Stimulated activated effector memory CD8-positive, alpha-beta T cell treated with anti-CD3 and anti-CD28 coated beads, Interleukin-12 subunit alpha, Interleukin-12 subunit beta, amount 100 ng/mL, for 72 hours (primary cell): ENCODE measurements around the gene ADIPOR2.

Experiments
- ATAC-seq: fragments of 150-1000 bp; cut with Tn5 transposase; 2 replicates; pipeline ENCODE4 v1.10.0; 2021
- DNase-seq, 2 donors: peaks; one replicate each; pipeline ENCODE4 v3.0.0; 2021 to 2022; ENCODE audit warnings: low spot score in 2 of 2
- H3K27ac Mint-ChIP-seq: one replicate; pipeline ENCODE4 v1.8.0; 2022; ENCODE audit warnings: mild to moderate bottlenecking, mixed read lengths
- H3K36me3 Mint-ChIP-seq: one replicate; pipeline ENCODE4 v1.8.0; 2022; ENCODE audit warnings: mild to moderate bottlenecking, mixed read lengths
- H3K4me1 Mint-ChIP-seq: one replicate; pipeline ENCODE4 v1.8.0; 2022; ENCODE audit warnings: mixed read lengths
- H3K4me3 Mint-ChIP-seq: one replicate; pipeline ENCODE4 v1.8.0; 2022; ENCODE audit warnings: mild to moderate bottlenecking, mixed read lengths
- H3K9me3 Mint-ChIP-seq: one replicate; pipeline ENCODE4 v1.8.0; 2022; ENCODE audit warnings: mixed read lengths

Gene ADIPOR2

GRCh38 chr12:1823237-1823636 lies 132.4 kb downstream of the ADIPOR2 start:
- H3K36me3 Mint-ChIP-seq: no peaks in the 10 kb centered on the region
- H3K4me1 Mint-ChIP-seq: peaks cover 24% of the 10 kb centered on the region
- DNase-seq (no peak), ATAC-seq (no peak)
- no peaks in the 10 kb centered on the region for H3K9me3 Mint-ChIP-seq
- H3K4me3 Mint-ChIP-seq: no peak overlapping the region
- H3K27ac Mint-ChIP-seq: no peak overlapping the region

- Mint-ChIP-seq H3K4me1 (peaks cover 7% of the 10 kb centered on the region), H3K36me3 (no peaks in the 10 kb centered on the region), H3K27ac (no peak overlapping the region), H3K9me3 (no peaks in the 10 kb centered on the region), H3K4me3 (no peak overlapping the region)
- DNase-seq (no peak), ATAC-seq (no peak)
These were observed 134.7 kb downstream of the ADIPOR2 start for GRCh38 chr12:1825382-1826102.

- no peak overlapping the region for H3K4me3 Mint-ChIP-seq
- no peak for ATAC-seq
- DNase-seq: no peak
- no peaks in the 10 kb centered on the region for H3K4me1 Mint-ChIP-seq
- no peaks in the 10 kb centered on the region for H3K9me3 Mint-ChIP-seq
- no peak overlapping the region for H3K27ac Mint-ChIP-seq
- no peaks in the 10 kb centered on the region for H3K36me3 Mint-ChIP-seq
These were observed 135.5 kb downstream of the ADIPOR2 start for GRCh38 chr12:1826401-1826800.

- Mint-ChIP-seq H3K4me3 (no peak overlapping the region), H3K36me3 (no peaks in the 10 kb centered on the region), H3K4me1 (no peaks in the 10 kb centered on the region), H3K27ac (no peak overlapping the region), H3K9me3 (no peaks in the 10 kb centered on the region)
- no peak for ATAC-seq
- no peak for DNase-seq
These were observed 136.2 kb downstream of the ADIPOR2 start for GRCh38 chr12:1826867-1827705.

- Mint-ChIP-seq H3K4me3 (no peak overlapping the region), H3K4me1 (no peaks in the 10 kb centered on the region), H3K27ac (no peak overlapping the region), H3K36me3 (no peaks in the 10 kb centered on the region), H3K9me3 (no peaks in the 10 kb centered on the region)
- ATAC-seq (no peak), DNase-seq (no peak)
These were observed 137.2 kb downstream of the ADIPOR2 start for GRCh38 chr12:1827826-1828805.

- Mint-ChIP-seq H3K27ac (no peak overlapping the region), H3K4me1 (no peaks in the 10 kb centered on the region), H3K36me3 (no peaks in the 10 kb centered on the region), H3K9me3 (no peaks in the 10 kb centered on the region), H3K4me3 (no peak overlapping the region)
- no peak for ATAC-seq
- DNase-seq: no peak
These were observed 138.0 kb downstream of the ADIPOR2 start for GRCh38 chr12:1828856-1829255.

GRCh38 chr12:1829306-1829900 lies 138.5 kb downstream of the ADIPOR2 start:
- no peaks in the 10 kb centered on the region for H3K4me1 Mint-ChIP-seq
- H3K4me3 Mint-ChIP-seq: no peak overlapping the region
- H3K9me3 Mint-ChIP-seq: no peaks in the 10 kb centered on the region
- ATAC-seq (no peak), DNase-seq (no peak)
- no peak overlapping the region for H3K27ac Mint-ChIP-seq
- H3K36me3 Mint-ChIP-seq: no peaks in the 10 kb centered on the region

GRCh38 chr12:1830401-1830845 lies 139.6 kb downstream of the ADIPOR2 start:
- ATAC-seq (no peak), DNase-seq (no peak)
- H3K9me3 Mint-ChIP-seq: no peaks in the 10 kb centered on the region
- H3K4me3 Mint-ChIP-seq: no peak overlapping the region
- H3K27ac Mint-ChIP-seq: no peak overlapping the region
- H3K36me3 Mint-ChIP-seq: no peaks in the 10 kb centered on the region
- H3K4me1 Mint-ChIP-seq: no peaks in the 10 kb centered on the region

GRCh38 chr12:1830981-1831963 lies 140.4 kb downstream of the ADIPOR2 start:
- no peak for DNase-seq
- Mint-ChIP-seq H3K4me3 (no peak overlapping the region), H3K27ac (no peak overlapping the region), H3K36me3 (no peaks in the 10 kb centered on the region), H3K4me1 (no peaks in the 10 kb centered on the region), H3K9me3 (no peaks in the 10 kb centered on the region)
- no peak for ATAC-seq

GRCh38 chr12:1832801-1833595 lies 142.1 kb downstream of the ADIPOR2 start:
- no peaks in the 10 kb centered on the region for H3K4me1 Mint-ChIP-seq
- H3K4me3 Mint-ChIP-seq: no peak overlapping the region
- no peak for ATAC-seq
- H3K27ac Mint-ChIP-seq: no peak overlapping the region
- no peaks in the 10 kb centered on the region for H3K36me3 Mint-ChIP-seq
- no peak for DNase-seq
- no peaks in the 10 kb centered on the region for H3K9me3 Mint-ChIP-seq

GRCh38 chr12:1833596-1834028 lies 142.7 kb downstream of the ADIPOR2 start:
- H3K36me3 Mint-ChIP-seq: no peaks in the 10 kb centered on the region
- ATAC-seq: no peak
- no peak for DNase-seq
- H3K27ac Mint-ChIP-seq: no peak overlapping the region
- no peaks in the 10 kb centered on the region for H3K4me1 Mint-ChIP-seq
- no peaks in the 10 kb centered on the region for H3K9me3 Mint-ChIP-seq
- no peak overlapping the region for H3K4me3 Mint-ChIP-seq

GRCh38 chr12:1834186-1834925 lies 143.5 kb downstream of the ADIPOR2 start:
- no peak for ATAC-seq
- Mint-ChIP-seq H3K36me3 (no peaks in the 10 kb centered on the region), H3K9me3 (no peaks in the 10 kb centered on the region), H3K4me3 (no peak overlapping the region), H3K27ac (no peak overlapping the region), H3K4me1 (no peaks in the 10 kb centered on the region)
- DNase-seq: no peak
